Subcutaneous abdominal adipose tissue (tissue), 5 donors: ENCODE data around the gene CAV3.

Source experiments
- H3K27ac ChIP-seq: one replicate; pipeline ENCODE4 v1.7.0; 2013; ENCODE audit warnings: low read depth, mild to moderate bottlenecking, inconsistent platforms, low read length, moderate library complexity
- H3K27me3 ChIP-seq, 5 donors: one replicate each; pipeline ENCODE4 v1.7.0; 2013; ENCODE audit warnings: low read length in 5 of 5, inconsistent platforms in 1 of 5; ENCODE audit not compliant: control insufficient read depth in 5 of 5, insufficient read depth in 4 of 5
- H3K36me3 ChIP-seq, 5 donors: one replicate each; pipeline ENCODE4 v1.7.0; 2013; ENCODE audit warnings: low read length in 5 of 5; ENCODE audit not compliant: control insufficient read depth in 5 of 5, insufficient read depth in 5 of 5
- H3K4me1 ChIP-seq, 5 donors: one replicate each; pipeline ENCODE4 v1.7.0; 2013; ENCODE audit warnings: low read length in 5 of 5, mild to moderate bottlenecking in 3 of 5, moderate library complexity in 1 of 5; ENCODE audit not compliant: control insufficient read depth in 5 of 5, insufficient read depth in 5 of 5
- H3K4me3 ChIP-seq, 5 donors: one replicate each; pipeline ENCODE4 v1.7.0; 2013; ENCODE audit warnings: low read length in 5 of 5, low read depth in 1 of 5
- H3K9ac ChIP-seq, 5 donors: one replicate each; pipeline ENCODE4 v1.7.0; 2013; ENCODE audit warnings: low read length in 5 of 5, mild to moderate bottlenecking in 4 of 5, moderate library complexity in 3 of 5
- H3K9me3 ChIP-seq, 5 donors: one replicate each; pipeline ENCODE4 v1.7.0; 2013; ENCODE audit warnings: low read length in 5 of 5; ENCODE audit not compliant: control insufficient read depth in 5 of 5
- donor health status: healthy.
- donor health status: healthy.
- donor health status: healthy.
- donor health status: healthy.
- donor health status: healthy.

Gene CAV3

DNA sequence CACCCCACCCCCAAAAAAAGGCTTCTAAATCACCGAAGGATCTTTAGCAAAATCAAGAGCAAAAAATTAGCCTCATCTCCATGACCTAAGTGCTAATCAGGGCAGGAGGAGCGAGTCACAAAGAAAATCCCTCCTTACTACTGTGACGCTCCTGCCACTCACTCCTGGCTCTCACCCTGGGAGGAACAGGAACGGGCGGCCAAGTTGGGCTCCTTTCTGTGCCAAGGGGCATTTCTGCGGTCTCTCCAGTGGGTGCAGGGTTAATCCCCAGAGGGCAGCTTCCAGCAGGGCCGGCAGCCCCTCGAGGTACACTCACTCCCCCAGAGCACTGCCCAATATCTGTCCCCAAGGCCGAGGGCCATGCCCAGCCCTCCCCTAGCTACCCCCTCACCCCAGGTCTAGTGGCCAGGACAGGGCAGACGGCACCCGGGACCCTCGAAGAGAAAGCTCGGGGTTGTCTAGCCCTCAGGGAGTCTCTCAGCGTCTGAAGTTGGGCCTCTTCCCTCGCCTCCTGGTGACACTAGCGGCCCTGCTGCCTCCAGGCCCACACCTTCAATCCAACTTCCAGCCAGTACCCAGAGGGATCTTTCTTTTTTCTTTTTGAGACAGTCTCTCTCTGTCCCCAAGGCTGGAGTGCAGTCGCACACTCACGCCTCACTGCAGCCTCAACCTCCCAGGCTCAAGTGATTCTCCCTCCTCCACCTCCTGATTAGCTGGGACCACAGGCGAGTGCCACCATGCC, 706 bp downstream of the CAV3 start:
- peaks cover 0 to 2% (median 0%) of the 10 kb centered on the region in 5 donors for H3K9me3 ChIP-seq
- peaks cover 0 to 3% (median 0%) of the 10 kb centered on the region in 5 donors for H3K27me3 ChIP-seq
- H3K27ac ChIP-seq: no peak overlapping the region
- H3K9ac ChIP-seq: no peak overlapping the region
- H3K36me3 ChIP-seq: no peaks in the 10 kb centered on the region
- H3K4me1 ChIP-seq: peaks cover 0 to 8% (median 5%) of the 10 kb centered on the region in 5 donors
- no peak overlapping the region for H3K4me3 ChIP-seq

- H3K4me1 ChIP-seq: peaks cover 0 to 8% (median 5%) of the 10 kb centered on the region in 5 donors
- H3K27me3 ChIP-seq: peaks cover 0 to 3% (median 0%) of the 10 kb centered on the region in 5 donors
- H3K9ac ChIP-seq: no peak overlapping the region
- no peak overlapping the region for H3K27ac ChIP-seq
- H3K36me3 ChIP-seq: no peaks in the 10 kb centered on the region
- no peak overlapping the region for H3K4me3 ChIP-seq
- H3K9me3 ChIP-seq: peaks cover 0 to 2% (median 0%) of the 10 kb centered on the region in 5 donors
Observed at GRCh38 chr3:8734908-8735307, 1.3 kb downstream of the CAV3 start.

- Histone ChIP-seq H3K9ac (no peak overlapping the region), H3K4me1 (peaks cover 0 to 8% (median 5%) of the 10 kb centered on the region in 5 donors), H3K4me3 (no peak overlapping the region), H3K36me3 (no peaks in the 10 kb centered on the region), H3K27me3 (peaks cover 0 to 7% (median 4%) of the 10 kb centered on the region in 5 donors), H3K27ac (no peak overlapping the region), H3K9me3 (peaks cover 0 to 2% (median 0%) of the 10 kb centered on the region in 5 donors)
Observed at GRCh38 chr3:8736436-8736835, 2.8 kb downstream of the CAV3 start.

GRCh38 chr3:8737301-8737700, 3.7 kb downstream of the CAV3 start:
- Histone ChIP-seq H3K4me1 (peaks cover 0 to 12% (median 5%) of the 10 kb centered on the region in 5 donors), H3K27ac (no peak overlapping the region), H3K36me3 (no peaks in the 10 kb centered on the region), H3K27me3 (peaks cover 0 to 7% (median 4%) of the 10 kb centered on the region in 5 donors), H3K9ac (no peak overlapping the region), H3K4me3 (no peak overlapping the region), H3K9me3 (peaks cover 0 to 2% (median 0%) of the 10 kb centered on the region in 5 donors)

DNA sequence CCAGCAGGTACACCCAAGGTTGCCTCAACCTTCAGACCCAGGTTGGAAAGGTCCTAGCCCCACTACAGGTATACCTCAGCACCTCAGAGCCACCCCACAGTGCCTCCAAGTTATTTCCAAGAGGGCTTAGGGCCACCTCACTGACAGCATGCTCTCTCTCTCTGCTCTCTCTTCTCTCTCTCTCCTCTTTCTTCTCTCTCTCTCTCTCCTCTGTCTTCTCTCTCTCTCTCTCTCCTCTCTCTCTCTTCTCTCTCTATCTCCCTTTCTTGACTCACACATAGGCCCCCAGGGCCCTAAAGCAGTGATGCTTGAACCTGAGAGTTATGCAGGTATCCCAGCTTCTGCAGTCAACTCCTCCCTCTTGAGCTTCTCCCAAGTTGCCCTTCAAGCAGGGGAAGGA, 4.2 kb downstream of the CAV3 start:
- Histone ChIP-seq H3K4me3 (no peak overlapping the region), H3K27me3 (peaks cover 0 to 7% (median 4%) of the 10 kb centered on the region in 5 donors), H3K36me3 (no peaks in the 10 kb centered on the region), H3K9me3 (peaks cover 0 to 2% (median 0%) of the 10 kb centered on the region in 5 donors), H3K27ac (no peak overlapping the region), H3K9ac (no peak overlapping the region), H3K4me1 (peaks cover 0 to 12% (median 5%) of the 10 kb centered on the region in 5 donors)

DNA sequence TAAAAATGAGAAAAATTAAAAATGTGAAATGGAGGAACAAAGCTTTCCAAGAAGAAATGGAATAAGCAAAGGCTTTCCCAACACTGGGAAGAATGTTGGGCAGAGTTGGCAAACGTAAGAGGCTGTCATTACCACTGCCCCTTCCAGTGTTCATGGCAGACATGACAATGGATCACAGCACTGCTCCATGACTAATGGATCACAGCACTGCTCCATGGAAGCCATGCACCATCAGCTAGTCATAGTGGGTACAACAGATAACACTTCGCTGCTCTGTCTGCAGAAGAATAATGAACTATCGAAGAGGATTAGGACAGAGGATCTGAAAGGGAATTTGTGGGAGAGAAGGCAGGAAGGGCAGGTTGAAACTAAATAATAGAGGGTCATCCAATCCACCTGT, 5.0 kb downstream of the CAV3 start:
- peaks cover 0 to 7% (median 4%) of the 10 kb centered on the region in 5 donors for H3K27me3 ChIP-seq
- no peak overlapping the region for H3K27ac ChIP-seq
- peaks cover 0 to 7% (median 1%) of the 10 kb centered on the region in 5 donors for H3K4me1 ChIP-seq
- no peaks in the 10 kb centered on the region for H3K36me3 ChIP-seq
- no peak overlapping the region for H3K4me3 ChIP-seq
- H3K9ac ChIP-seq: no peak overlapping the region
- H3K9me3 ChIP-seq: peaks cover 0 to 2% (median 0%) of the 10 kb centered on the region in 5 donors

DNA sequence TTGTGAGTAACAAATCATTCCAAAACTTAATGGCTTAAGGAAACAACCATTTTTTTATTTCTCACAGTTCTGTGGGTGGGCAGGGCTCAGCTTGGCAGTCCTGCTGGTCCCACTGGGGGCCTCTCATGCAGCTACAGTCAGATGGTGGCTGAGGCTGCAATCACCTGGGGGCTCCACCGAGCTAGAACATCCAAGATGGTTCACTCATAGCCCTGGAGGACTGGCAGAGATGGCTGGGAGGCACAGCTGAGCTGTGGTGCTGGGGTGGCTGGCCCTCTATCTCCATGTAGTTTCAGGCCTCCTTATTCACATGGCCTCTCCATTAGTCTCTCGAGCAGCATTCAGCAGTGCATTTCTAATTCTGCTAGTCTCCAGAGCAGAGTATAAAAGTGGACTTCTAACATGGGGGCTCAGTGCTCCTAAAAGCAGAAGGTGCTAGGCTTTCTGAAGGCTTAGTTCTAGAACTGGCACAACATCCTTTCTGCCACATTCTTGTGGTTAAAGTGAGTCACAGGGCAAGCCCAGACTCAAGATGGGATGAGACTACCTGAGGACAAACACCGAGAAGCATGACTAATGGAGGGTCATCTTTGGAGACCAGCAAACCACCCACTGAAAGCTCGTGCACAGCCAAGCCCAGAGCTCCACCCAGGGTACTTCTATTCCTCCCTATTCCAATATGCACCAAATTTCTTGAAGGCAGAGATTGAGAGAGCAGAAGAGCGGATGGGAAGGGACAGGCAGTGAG, 6.3 kb downstream of the CAV3 start:
- H3K4me3 ChIP-seq: no peak overlapping the region
- no peak overlapping the region for H3K27ac ChIP-seq
- H3K36me3 ChIP-seq: no peaks in the 10 kb centered on the region
- H3K9me3 ChIP-seq: peaks cover 0 to 2% (median 0%) of the 10 kb centered on the region in 5 donors
- no peak overlapping the region for H3K9ac ChIP-seq
- peaks cover 0 to 7% (median 4%) of the 10 kb centered on the region in 5 donors for H3K27me3 ChIP-seq
- H3K4me1 ChIP-seq: peaks cover 0 to 5% (median 0%) of the 10 kb centered on the region in 5 donors

DNA sequence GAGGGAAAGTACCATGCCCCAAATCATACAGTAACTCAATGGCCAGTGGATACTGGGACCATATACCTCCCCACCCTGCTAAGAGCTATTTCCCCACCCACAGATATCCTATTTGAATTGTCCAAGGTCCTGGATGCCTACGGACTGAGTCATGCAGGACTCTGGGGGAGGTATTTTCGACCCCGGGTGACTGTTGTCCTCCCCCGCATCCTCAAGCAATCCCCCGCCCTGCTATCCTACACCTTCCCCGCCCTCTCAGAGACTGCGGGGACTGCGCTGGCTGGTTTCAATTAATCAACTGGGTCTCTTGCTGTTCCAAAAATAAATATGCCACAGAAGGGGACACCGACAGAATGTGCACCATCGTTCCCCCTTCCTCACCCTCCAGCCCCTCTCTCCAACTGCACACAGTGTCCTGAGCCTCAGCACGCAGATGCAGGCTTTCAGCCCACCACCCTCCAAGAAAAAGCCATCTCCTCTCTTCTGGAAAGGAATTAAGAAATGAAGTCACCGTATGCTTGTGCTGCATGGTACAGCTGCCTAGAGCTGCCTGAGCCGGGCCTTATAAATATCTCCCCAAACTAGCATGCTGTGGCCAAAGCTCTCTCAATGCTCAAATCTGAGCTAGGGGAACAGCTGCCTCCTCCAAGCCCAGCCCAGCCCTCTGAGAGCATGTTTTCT, 8.1 kb downstream of the CAV3 start:
- H3K9ac ChIP-seq: no peak overlapping the region
- H3K27ac ChIP-seq: no peak overlapping the region
- H3K36me3 ChIP-seq: no peaks in the 10 kb centered on the region
- H3K27me3 ChIP-seq: peaks cover 0 to 10% (median 4%) of the 10 kb centered on the region in 5 donors
- peaks cover 0 to 5% (median 0%) of the 10 kb centered on the region in 5 donors for H3K4me1 ChIP-seq
- peaks cover 0 to 2% (median 0%) of the 10 kb centered on the region in 5 donors for H3K9me3 ChIP-seq
- no peak overlapping the region for H3K4me3 ChIP-seq

DNA sequence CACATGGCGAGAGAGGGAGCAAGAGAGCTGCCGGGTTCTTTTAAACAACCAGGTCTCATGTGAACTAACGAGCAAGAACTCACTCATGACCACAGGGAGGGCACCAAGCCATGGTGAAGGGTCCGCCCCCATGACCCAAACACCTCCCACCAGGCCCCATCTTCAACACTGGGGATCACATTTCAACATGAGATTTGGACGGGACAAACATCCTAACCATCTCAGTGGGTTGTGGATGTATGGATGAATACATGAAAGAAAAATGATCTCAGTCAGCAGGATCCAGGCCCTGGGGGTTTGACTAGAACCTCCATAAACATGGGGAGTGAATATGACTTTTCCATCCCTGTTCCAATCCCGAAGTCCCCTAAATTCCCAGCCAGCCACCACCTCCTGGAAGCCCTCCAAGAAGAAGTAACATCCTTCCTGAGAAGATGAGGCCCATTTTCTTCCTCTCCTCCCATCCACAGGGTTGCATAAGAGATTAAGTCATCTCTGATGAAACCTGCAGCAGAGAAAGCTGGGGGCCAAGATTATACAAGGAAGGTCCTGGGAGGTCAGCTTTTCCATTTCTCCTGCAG, 9.5 kb downstream of the CAV3 start:
- H3K27me3 ChIP-seq: peaks cover 0 to 8% (median 4%) of the 10 kb centered on the region in 5 donors
- H3K9me3 ChIP-seq: peaks cover 0 to 2% (median 0%) of the 10 kb centered on the region in 5 donors
- H3K9ac ChIP-seq: no peak overlapping the region
- H3K4me3 ChIP-seq: no peak overlapping the region
- H3K4me1 ChIP-seq: peaks cover 0 to 5% (median 0%) of the 10 kb centered on the region in 5 donors
- no peak overlapping the region for H3K27ac ChIP-seq
- H3K36me3 ChIP-seq: no peaks in the 10 kb centered on the region
